K562 (cell line): ENCODE data around the gene CEBPE. TPM values are rescaled to one million over a fixed set of nuclear protein-coding genes. Genes with fewer than 3 reads are reported as not detected.
A peak's percentile ranks its signal among the peaks of the same experiment; 100 is the strongest.

Source experiments
- HBP1 ChIP-seq: fragments of 450-650 bp; formaldehyde crosslinking; IDR thresholded peaks from 2 replicates; pipeline ENCODE4 v1.4.0; 2022; ENCODE audit warnings: missing genetic modification characterization
- KHSRP ChIP-seq: fragments of 450-650 bp; IDR thresholded peaks from 2 replicates; pipeline ENCODE4 v1.6.1; 2017
- NFIC ChIP-seq: fragments of 450-650 bp; IDR thresholded peaks from 2 replicates; pipeline ENCODE4 v1.6.1; 2017; ENCODE audit warnings: mild to moderate bottlenecking, inconsistent platforms
- PHF8 ChIP-seq: fragments of 200-600 bp; sonication (generic); IDR thresholded peaks from 2 replicates; pipeline ENCODE4 v1.6.1; 2012; ENCODE audit warnings: mixed run types, mild to moderate bottlenecking, inconsistent platforms, low read length, moderate library complexity, borderline replicate concordance
- POLR2AphosphoS5 ChIP-seq: IDR thresholded peaks from 2 replicates; pipeline ENCODE4 v1.6.1; 2011; ENCODE audit warnings: mild to moderate bottlenecking, low read depth, low read length, moderate library complexity; ENCODE audit not compliant: control insufficient read depth, insufficient read depth
- RBFOX2 ChIP-seq: fragments of 200-400 bp; formaldehyde crosslinking; IDR thresholded peaks from 2 replicates; pipeline ENCODE4 v1.6.1; 2017; ENCODE audit warnings: low read depth, mild to moderate bottlenecking, low read length, moderate library complexity
- RCOR1 ChIP-seq, 2 experiments: IDR thresholded peaks; 2 replicates each; pipeline ENCODE4 v1.6.1; 2012; ENCODE audit warnings: low read depth in 2 of 2, low read length in 2 of 2, borderline replicate concordance in 1 of 2, improper control_type of control experiment in 1 of 2
- TAF7 ChIP-seq: fragments of 450-650 bp; IDR thresholded peaks from 2 replicates; pipeline ENCODE4 v1.6.1; 2016; ENCODE audit warnings: missing genetic modification characterization, missing compliant biosample characterization
- TCF7 ChIP-seq: sonication (generic); IDR thresholded peaks from 2 replicates; pipeline ENCODE4 v1.6.1; 2016; ENCODE audit warnings: antibody characterized with exemption, borderline replicate concordance
- THAP12 ChIP-seq: fragments of 250-450 bp; sonication (Bioruptor Pico); IDR thresholded peaks from 2 replicates; pipeline ENCODE4 v1.9.0; 2021; ENCODE audit warnings: mild to moderate bottlenecking, inconsistent platforms
- ZBTB40 ChIP-seq, 2 experiments: fragments of 450-650 bp in 1 of 2; sonication (generic) in 1 of 2; formaldehyde crosslinking in 1 of 2; IDR thresholded peaks; 2 replicates each; pipeline versions ENCODE4 v1.7.1 to v1.9.0; 2016 to 2022; ENCODE audit warnings: inconsistent platforms in 1 of 2, mild to moderate bottlenecking in 1 of 2, missing genetic modification reagents in 1 of 2
- ZNF324 ChIP-seq: fragments of 250-450 bp; sonication (Bioruptor Pico); IDR thresholded peaks from 2 replicates; pipeline ENCODE4 v1.4.0; 2020; ENCODE audit warnings: mild to moderate bottlenecking
- polyA plus RNA-seq, 8 experiments: library from polyadenylated mRNA; depleted of rRNA in 4 of 8; stranded (reverse) in 5 of 8; unstranded in 3 of 8; fragments of >200 nt; fragmentation: Nextera tagmentation in 2 of 8; fragmentation: Illumina TruSeq in 1 of 8; extraction: Ambion mirVana in 2 of 8; extraction: Trizol in 1 of 8; gene quantifications; 2 replicates each; pipeline versions ENCODE4 v1.2.1 to v1.2.3, GENCODE V29; 2011 to 2014; ENCODE audit warnings: inconsistent platforms in 1 of 8, missing spikeins in 1 of 8
- total RNA-seq, 7 experiments: library from RNA; depleted of rRNA in 6 of 7; stranded (reverse); fragments of >200 nt in 6 of 7; fragmentation: Illumina TruSeq in 2 of 7; extraction: Trizol in 2 of 7; gene quantifications; 2 replicates each; pipeline versions ENCODE4 v1.2.1 to v1.2.3, GENCODE V29; 2011 to 2021; ENCODE audit warnings: low replicate concordance in 1 of 7

Gene CEBPE
- total and polyA plus RNA-seq, 9 of the 15 experiments (the other 6 are each of a cell fraction or from before 2014, with no cell fraction given), result 0.09 to 0.15 (median 0.13) TPM; not detected in 6

GRCh38 chr14:23071244-23071920, 47.7 kb downstream of the CEBPE start (continued):
- no peak for TF ChIP-seq ZNF324
- TF ChIP-seq RCOR1 (IDR thresholded peaks at IDR 0.05; ENCODE audit: borderline replicate concordance in 1 of 2, low read depth in 2 of 2, low read length in 2 of 2), result peak in 1 of 2 experiments; percentile 71; a peak in 1 of 4 replicates
- 0 out of 2 replicates have a peak, but pooled peaks have one; percentile 16 for TF ChIP-seq ZBTB40 (IDR thresholded peaks at IDR 0.05)
- TF ChIP-seq ZBTB40 (CRISPR knock-in tag; IDR thresholded peaks at IDR 0.05), result no peak
- TF ChIP-seq PHF8, result peak; percentile 77; the same call in 1 of the 2 replicates
- TF ChIP-seq TCF7, result 0 out of 2 replicates have a peak, but pooled peaks have one; percentile 45
- peak; percentile 11; the same call in 1 of the 2 replicates for TF ChIP-seq KHSRP
- peak; percentile 82 for TF ChIP-seq RBFOX2
- peak; percentile 61; the same call in 1 of the 2 replicates for TF ChIP-seq THAP12 (CRISPR knock-in tag)
- peak; percentile 39; the same call in 1 of the 2 replicates for TF ChIP-seq HBP1 (CRISPR knock-in tag)
- TF ChIP-seq TAF7, result peak; percentile 83
- TF ChIP-seq POLR2AphosphoS5, result peak; percentile 95
- peak; percentile 46; the same call in 1 of the 2 replicates for TF ChIP-seq NFIC
